Keratinocyte (primary cell): ENCODE results near the gene TBC1D7.

Experiments used
- EZH2 ChIP-seq: IDR thresholded peaks from one replicate; pipeline ENCODE4 v1.6.1; 2012; ENCODE audit warnings: inconsistent platforms, mild to moderate bottlenecking, low read length, moderate library complexity
- TF ChIP-seq, protein P1 (sequence below), 3 experiments: IDR thresholded peaks in 1 of 3; conservative IDR thresholded peaks in 1 of 3; optimal IDR thresholded peaks in 1 of 3; 2 replicates in 2 of 3; 3 replicates in 1 of 3; pipeline versions ENCODE3 to v1.5.1; 2011; ENCODE audit warnings: low read length in 3 of 3, mild to moderate bottlenecking in 3 of 3, moderate library complexity in 2 of 3, control low read depth in 1 of 3, inconsistent platforms in 1 of 3; ENCODE audit not compliant: insufficient read depth in 2 of 3; ENCODE audit errors: extremely low read depth in 1 of 3

DNA sequence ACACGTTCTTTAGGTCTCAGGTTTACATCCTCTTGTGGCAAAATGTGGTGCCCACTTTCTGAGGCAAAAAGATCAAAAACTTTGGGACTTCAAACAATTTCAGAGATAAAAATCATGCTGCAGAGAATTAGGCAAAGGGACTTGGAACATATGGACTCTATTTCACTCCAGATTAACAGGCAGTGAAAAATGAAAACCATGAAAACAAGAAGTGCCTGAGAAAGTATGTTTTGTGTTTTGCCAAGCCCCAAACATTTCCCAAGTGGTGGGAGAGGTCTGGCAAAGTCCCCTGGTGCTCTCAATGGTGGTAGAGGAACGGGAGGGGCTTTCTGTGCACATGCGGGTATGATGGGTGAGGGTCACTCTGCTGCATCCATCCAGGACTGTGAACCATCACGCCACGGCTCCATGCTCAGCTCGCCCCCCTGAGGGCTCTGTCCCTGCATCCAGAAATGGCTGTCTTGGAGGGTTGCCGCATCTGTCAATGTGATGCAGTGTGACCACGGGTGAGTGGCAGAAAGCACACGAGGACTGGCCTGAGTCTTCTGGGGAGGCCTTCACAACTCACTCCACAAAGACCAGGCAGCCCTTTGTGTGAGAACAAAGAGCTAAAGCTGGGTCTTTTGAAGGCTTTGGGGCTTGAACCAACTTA lies 43.2 kb upstream of the TBC1D7 start:
- no peak for TF ChIP-seq EZH2
- TF ChIP-seq, protein P1, sequence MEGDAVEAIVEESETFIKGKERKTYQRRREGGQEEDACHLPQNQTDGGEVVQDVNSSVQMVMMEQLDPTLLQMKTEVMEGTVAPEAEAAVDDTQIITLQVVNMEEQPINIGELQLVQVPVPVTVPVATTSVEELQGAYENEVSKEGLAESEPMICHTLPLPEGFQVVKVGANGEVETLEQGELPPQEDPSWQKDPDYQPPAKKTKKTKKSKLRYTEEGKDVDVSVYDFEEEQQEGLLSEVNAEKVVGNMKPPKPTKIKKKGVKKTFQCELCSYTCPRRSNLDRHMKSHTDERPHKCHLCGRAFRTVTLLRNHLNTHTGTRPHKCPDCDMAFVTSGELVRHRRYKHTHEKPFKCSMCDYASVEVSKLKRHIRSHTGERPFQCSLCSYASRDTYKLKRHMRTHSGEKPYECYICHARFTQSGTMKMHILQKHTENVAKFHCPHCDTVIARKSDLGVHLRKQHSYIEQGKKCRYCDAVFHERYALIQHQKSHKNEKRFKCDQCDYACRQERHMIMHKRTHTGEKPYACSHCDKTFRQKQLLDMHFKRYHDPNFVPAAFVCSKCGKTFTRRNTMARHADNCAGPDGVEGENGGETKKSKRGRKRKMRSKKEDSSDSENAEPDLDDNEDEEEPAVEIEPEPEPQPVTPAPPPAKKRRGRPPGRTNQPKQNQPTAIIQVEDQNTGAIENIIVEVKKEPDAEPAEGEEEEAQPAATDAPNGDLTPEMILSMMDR (optimal IDR thresholded peaks at IDR 0.05 in 1 of 3, IDR thresholded peaks at IDR 0.05 in 1 of 3, conservative IDR thresholded peaks at IDR 0.05 in 1 of 3; ENCODE audit: extremely low read depth in 1 of 3, insufficient read depth in 2 of 3, low read length in 3 of 3), result no peak
